ENCODE data around the gene NFIA.

The NFIA gene

GRCh38 chr1:61091455-61091854, 9.1 kb downstream of the NFIA start (continued):
- no peak for TF ChIP-seq ZNF600 (tag by site-specific recombination; IDR thresholded peaks at IDR 0.05)
- TF ChIP-seq PRDM10 (tag by site-specific recombination; IDR thresholded peaks at IDR 0.05) = peak; percentile 26; the same call in 1 of the 2 replicates
- no peak for TF ChIP-seq ZNF16 (tag by site-specific recombination; IDR thresholded peaks at IDR 0.05; ENCODE audit: low read depth)
- TF ChIP-seq ZNF704 (tag by site-specific recombination; IDR thresholded peaks at IDR 0.05) = no peak
- TF ChIP-seq ZNF18 (tag by site-specific recombination; IDR thresholded peaks at IDR 0.05) = peak; percentile 81
- no peak for TF ChIP-seq ZNF138 (tag by site-specific recombination; IDR thresholded peaks at IDR 0.05; ENCODE audit: borderline replicate concordance)
- TF ChIP-seq ZFHX2 (tag by site-specific recombination; conservative IDR thresholded peaks at IDR 0.05) = peak; percentile 85
- TF ChIP-seq ZNF274 (IDR thresholded peaks at IDR 0.05; ENCODE audit: low read length) = no peak
- TF ChIP-seq ZNF274 (tag by site-specific recombination; IDR thresholded peaks at IDR 0.05; ENCODE audit: borderline replicate concordance) = no peak
- TF ChIP-seq ZNF768 (tag by site-specific recombination; IDR thresholded peaks at IDR 0.05) = no peak
- TF ChIP-seq ZNF510 (tag by site-specific recombination; IDR thresholded peaks at IDR 0.05; ENCODE audit: insufficient replicate concordance) = no peak
- TF ChIP-seq PBX3 (CRISPR knock-in tag; IDR thresholded peaks at IDR 0.05) = no peak
- TF ChIP-seq ATF2 (tag by site-specific recombination; IDR thresholded peaks at IDR 0.05; ENCODE audit: low read depth) = 0 out of 2 replicates have a peak, but pooled peaks have one; percentile 32
- TF ChIP-seq ZNF791 (tag by site-specific recombination; IDR thresholded peaks at IDR 0.05) = no peak
- no peak for TF ChIP-seq ZNF621 (tag by site-specific recombination; IDR thresholded peaks at IDR 0.05)
- TF ChIP-seq ZNF211 (tag by site-specific recombination; IDR thresholded peaks at IDR 0.05; ENCODE audit: low read depth) = no peak
- TF ChIP-seq EGR2 (tag by site-specific recombination; IDR thresholded peaks at IDR 0.05; ENCODE audit: low read depth) = peak; percentile 45; the same call in 1 of the 2 replicates
- TF ChIP-seq ZNF514 (tag by site-specific recombination; IDR thresholded peaks at IDR 0.05) = no peak
- TF ChIP-seq ZSCAN16 (tag by site-specific recombination; IDR thresholded peaks at IDR 0.05) = no peak
- TF ChIP-seq ZNF24 (tag by site-specific recombination; IDR thresholded peaks at IDR 0.05) = peak; percentile 85; the same call in 1 of the 2 replicates
- TF ChIP-seq MEIS1 (CRISPR knock-in tag; IDR thresholded peaks at IDR 0.05; ENCODE audit: borderline replicate concordance) = peak; percentile 55; the same call in 1 of the 2 replicates
- TF ChIP-seq MYNN (tag by site-specific recombination; IDR thresholded peaks at IDR 0.05; ENCODE audit: borderline replicate concordance) = no peak
- peak; percentile 62 for TF ChIP-seq ZNF513 (tag by site-specific recombination; IDR thresholded peaks at IDR 0.05)
- no peak for TF ChIP-seq ZNF19 (tag by site-specific recombination; IDR thresholded peaks at IDR 0.05; ENCODE audit: low read depth)
- peak; percentile 74; the same call in 1 of the 2 replicates for TF ChIP-seq ZNF2 (tag by site-specific recombination; IDR thresholded peaks at IDR 0.05)
- TF ChIP-seq ZNF398 (tag by site-specific recombination; IDR thresholded peaks at IDR 0.05) = no peak
- peak; percentile 62 for TF ChIP-seq ZNF596 (tag by site-specific recombination; IDR thresholded peaks at IDR 0.05)
- no peak for TF ChIP-seq ZNF473 (tag by site-specific recombination; IDR thresholded peaks at IDR 0.05)

All from HEK293 (cell line).